GM11168 (cell line): ENCODE data around the gene MOV10.
"Not testable (repeated sequence)": the region's sequence is repeated elsewhere in the genome, so short reads cannot be mapped to it uniquely, and the experiment has no call there.

Experiments used
- in situ Hi-C: fragments of 300-500 bp; cut with MboI; formaldehyde crosslinking; loops from one replicate; pipeline ENCODE4 v1.12.0; 2022; ENCODE audit warnings: low sequenced_read_pairs; ENCODE audit not compliant: unreplicated experiment

The MOV10 gene

GRCh38 chr1:112724240-112724639, 49.8 kb downstream of the MOV10 start:
- in situ Hi-C loops: loop anchor here (25.0 kb wide), 2 partner anchors 237 to 313 kb away; no protein-coding TSS in a partner anchor

GRCh38 chr1:112727716-112728115, 53.3 kb downstream of the MOV10 start:
- in situ Hi-C loops: no loop called here

GRCh38 chr1:112728306-112728971, 54.0 kb downstream of the MOV10 start:
- in situ Hi-C loops: not testable (repeated sequence)

GRCh38 chr1:112729011-112729410, 54.6 kb downstream of the MOV10 start:
- in situ Hi-C loops: not testable (repeated sequence)

GRCh38 chr1:112729909-112730308, 55.5 kb downstream of the MOV10 start:
- in situ Hi-C loops: no loop called here

DNA sequence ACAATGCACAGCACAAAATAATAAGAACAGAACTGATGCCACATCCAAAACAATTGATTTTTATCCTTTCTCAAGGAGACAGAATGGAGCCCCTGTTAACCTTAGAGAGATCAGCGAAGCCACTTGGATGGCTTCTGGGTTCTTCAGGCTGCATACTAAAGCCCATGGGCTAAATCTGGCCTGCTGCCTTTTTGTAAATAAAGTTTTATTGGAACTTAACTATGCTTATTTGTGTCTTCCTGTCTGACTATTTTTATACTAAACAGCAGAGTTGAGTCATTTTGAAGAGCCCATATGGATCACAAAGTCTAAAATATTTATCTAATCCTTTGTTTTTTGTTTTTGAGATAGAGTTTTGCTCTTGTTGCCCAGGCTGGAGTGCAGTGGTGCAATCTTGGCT, 57.0 kb downstream of the MOV10 start:
- in situ Hi-C loops: no loop called here

GRCh38 chr1:112735752-112736151, 61.3 kb downstream of the MOV10 start:
- in situ Hi-C loops: no loop called here

GRCh38 chr1:112737573-112737972, 63.1 kb downstream of the MOV10 start:
- in situ Hi-C loops: no loop called here

DNA sequence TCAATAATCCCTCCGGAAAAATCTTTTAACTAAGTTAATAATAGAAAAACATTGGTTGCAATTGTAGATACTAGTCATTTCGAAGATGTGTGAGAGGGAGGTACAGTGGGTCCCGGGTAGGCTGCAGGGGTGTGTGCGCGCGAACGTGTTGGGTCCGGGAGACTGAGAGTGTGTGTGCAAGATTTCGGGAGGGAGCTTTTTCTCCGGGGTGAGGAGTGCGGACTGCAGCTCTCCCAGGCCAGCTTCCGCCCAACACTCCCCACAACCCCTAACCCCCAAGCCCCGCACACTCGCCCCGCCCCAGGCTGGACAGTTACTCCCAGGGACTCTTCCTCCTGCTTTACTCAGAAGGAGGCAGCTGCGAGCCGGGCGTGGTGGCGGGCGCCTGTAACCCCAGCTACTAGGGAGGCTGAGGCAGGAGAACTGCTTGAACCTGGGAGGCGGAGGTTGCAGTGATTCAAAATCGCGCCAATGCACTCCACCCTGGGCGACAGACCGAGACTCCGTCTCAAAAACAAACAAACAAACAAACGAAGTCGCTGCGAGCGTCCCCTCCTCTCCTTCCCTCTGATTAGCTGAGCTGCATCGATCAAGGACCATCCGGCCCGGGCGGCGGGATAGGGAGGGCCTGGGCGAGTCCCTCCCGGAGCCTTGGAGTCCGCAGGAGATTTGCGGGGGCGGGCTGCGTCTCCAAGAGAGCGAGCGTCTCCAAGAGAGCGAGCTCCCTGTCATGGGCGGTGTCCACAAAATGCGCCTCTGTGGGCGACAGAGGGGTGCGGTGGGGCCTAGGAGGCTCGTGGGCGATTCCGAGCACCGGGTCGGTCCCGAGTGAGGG, 68.9 kb downstream of the MOV10 start:
- in situ Hi-C loops: no loop called here

GRCh38 chr1:112744009-112744578, 69.6 kb downstream of the MOV10 start:
- in situ Hi-C loops: no loop called here

DNA sequence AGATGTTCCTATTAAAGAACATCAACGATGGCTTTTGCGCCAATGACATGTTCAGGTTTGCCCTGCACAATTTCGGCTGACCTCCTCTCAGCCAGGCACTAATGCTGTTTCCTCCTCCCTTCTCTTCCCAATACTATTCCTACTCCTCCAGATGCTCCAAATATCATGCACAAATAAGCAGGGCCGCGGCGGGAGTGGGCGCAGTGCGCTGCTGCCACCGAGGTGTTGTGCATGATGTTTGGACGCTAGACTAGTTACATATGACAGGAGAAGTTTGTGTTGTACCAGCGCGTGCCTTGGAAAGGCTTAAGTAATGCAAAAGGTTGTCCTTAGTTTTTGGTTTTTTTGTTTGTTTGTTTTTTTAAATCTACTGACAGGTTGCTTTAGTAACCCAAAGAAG, 73.9 kb downstream of the MOV10 start:
- in situ Hi-C loops: no loop called here
